Sigmoid colon (tissue), 4 donors: ENCODE results near the gene AFAP1.

ENCODE experiments used
- CTCF ChIP-seq, 4 experiments: fragments of 450-650 bp in 3 of 4; fragments of 200-600 bp in 1 of 4; IDR thresholded peaks; one replicate each; pipeline ENCODE4 v1.5.1; 2016 to 2019; ENCODE audit warnings: antibody characterized with exemption in 4 of 4, mild to moderate bottlenecking in 3 of 4, moderate library complexity in 2 of 4
- POLR2A ChIP-seq, 2 donors: fragments of 450-650 bp; IDR thresholded peaks; one replicate each; pipeline ENCODE4 v1.6.1; 2016; ENCODE audit warnings: antibody characterized with exemption in 2 of 2, mild to moderate bottlenecking in 2 of 2, moderate library complexity in 2 of 2
- POLR2AphosphoS5 ChIP-seq, 4 donors: sonication (generic); formaldehyde crosslinking; IDR thresholded peaks; one replicate each; pipeline ENCODE4 v1.6.1; 2017; ENCODE audit warnings: antibody characterized with exemption in 4 of 4

- TF ChIP-seq CTCF (IDR thresholded peaks at IDR 0.05) (no peak), POLR2A (IDR thresholded peaks at IDR 0.05) (no peak), POLR2AphosphoS5 (IDR thresholded peaks at IDR 0.05) (no peak)
Observed at GRCh38 chr4:7867701-7868435, 71.8 kb downstream of the AFAP1 start.
